PC-9 (cell line): Measurements from ENCODE around the gene TCEAL6. TPM values are rescaled to one million over a fixed set of nuclear protein-coding genes. Genes with fewer than 3 reads are reported as not detected.
"Not testable (repeated sequence)": the region's sequence is repeated elsewhere in the genome, so short reads cannot be mapped to it uniquely, and the experiment has no call there.

Experiments
- BruUV-seq: library from RNA; stranded (reverse); fragments of 400-500 nt; replicated peaks from 2 replicates; lab custom pipeline; 2021; lab: Mats Ljungman, UMichigan
- CTCF ChIA-PET: fragments of 300-600 bp; sonication (Branson Sonifier 250); formaldehyde crosslinking; loops from one replicate; lab custom pipeline; 2022; ENCODE audit warnings: antibody characterized with exemption; lab: Charles Lee
- POLR2A ChIA-PET: fragments of 300-600 bp; sonication (Branson Sonifier 250); formaldehyde crosslinking; loops from one replicate; lab custom pipeline; 2022; ENCODE audit warnings: antibody characterized with exemption; ENCODE audit not compliant: unreplicated experiment; lab: Charles Lee
- DNase-seq, 2 experiments: peaks; one replicate each; pipeline versions ENCODE4 v3.0.0 to v3.0.0-alpha.2; 2015 to 2022; ENCODE audit warnings: mixed read lengths in 1 of 2
- H2AFZ ChIP-seq: fragments of 200-600 bp; sonication (generic); 2 replicates; pipeline ENCODE4 v1.8.1; 2017; ENCODE audit warnings: antibody characterized with exemption
- H3F3A ChIP-seq: fragments of 200-600 bp; sonication (generic); 2 replicates; pipeline ENCODE4 v1.8.1; 2017; ENCODE audit warnings: antibody characterized with exemption, mild to moderate bottlenecking, low read depth; ENCODE audit not compliant: insufficient read depth
- H3K27ac ChIP-seq: fragments of 200-600 bp; sonication (generic); 2 replicates; pipeline ENCODE4 v1.6.1; 2016; ENCODE audit warnings: mixed run types
- H3K27me3 ChIP-seq: fragments of 200-600 bp; sonication (generic); 2 replicates; pipeline ENCODE4 v1.6.1; 2016; ENCODE audit warnings: low read depth, mixed run types; ENCODE audit not compliant: insufficient read depth
- H3K36me3 ChIP-seq: fragments of 200-600 bp; sonication (generic); 2 replicates; pipeline ENCODE4 v1.6.1; 2016; ENCODE audit warnings: low read depth, mixed run types
- H3K4me1 ChIP-seq: fragments of 200-600 bp; sonication (generic); replicated peaks from 2 replicates; pipeline ENCODE4 v1.6.1; 2016; ENCODE audit warnings: mixed run types; ENCODE audit not compliant: insufficient read depth
- H3K4me2 ChIP-seq: fragments of 200-600 bp; sonication (generic); 2 replicates; pipeline ENCODE4 v1.6.1; 2017; ENCODE audit warnings: mixed run types
- H3K4me3 ChIP-seq: fragments of 200-600 bp; sonication (generic); 2 replicates; pipeline ENCODE4 v1.6.1; 2016; ENCODE audit warnings: mixed run types
- H3K79me2 ChIP-seq: fragments of 200-600 bp; sonication (generic); 2 replicates; pipeline ENCODE4 v1.6.1; 2017; ENCODE audit warnings: low read depth, mixed run types
- H3K9me2 ChIP-seq: fragments of 200-600 bp; sonication (generic); 2 replicates; pipeline ENCODE4 v1.8.1; 2017; ENCODE audit warnings: mild to moderate bottlenecking; ENCODE audit not compliant: insufficient read depth
- H3K9me3 ChIP-seq: fragments of 200-600 bp; sonication (generic); 2 replicates; pipeline ENCODE4 v1.8.1; 2016; ENCODE audit warnings: low read depth; ENCODE audit not compliant: insufficient read depth
- H4K20me1 ChIP-seq: fragments of 200-600 bp; sonication (generic); 2 replicates; pipeline ENCODE4 v1.8.1; 2017; ENCODE audit not compliant: insufficient read depth
- CTCF ChIP-seq: fragments of 200-600 bp; sonication (generic); conservative IDR thresholded peaks from 2 replicates; pipeline ENCODE4 v1.6.1; 2017; ENCODE audit warnings: mixed run types, antibody characterized with exemption, mild to moderate bottlenecking, moderate library complexity
- EZH2 ChIP-seq: fragments of 200-600 bp; sonication (generic); IDR thresholded peaks from 2 replicates; pipeline ENCODE4 v1.8.0; 2017; ENCODE audit warnings: antibody characterized with exemption, low read depth
- intact Hi-C: fragments of 100-400 bp; cut with micrococcal nuclease; formaldehyde crosslinking; loops from one replicate; pipeline ENCODE4 v1.10.0; 2022; ENCODE audit not compliant: unreplicated experiment
- total RNA-seq: library from RNA; stranded (reverse); gene quantifications from 2 replicates; pipeline ENCODE4 v1.2.3, GENCODE V29; 2021

Gene TCEAL6
- total RNA-seq, 1 experiment from 2014 or later: not detected

GRCh38 chrX:102138064-102138463, 4.2 kb downstream of the TCEAL6 start:
- no TSS peak for BruUV-seq
- ChIA-PET POLR2A (no interaction called here), CTCF (no interaction called here)
- DNase-seq: no peak
- Histone ChIP-seq H3K4me2 (no peak overlapping the region), H4K20me1 (no peaks in the 10 kb centered on the region), H3K79me2 (no peaks in the 10 kb centered on the region), H2AFZ (no peak overlapping the region), H3F3A (no peaks in the 10 kb centered on the region), H3K27me3 (no peaks in the 10 kb centered on the region), H3K36me3 (no peaks in the 10 kb centered on the region), H3K9me3 (no peaks in the 10 kb centered on the region), H3K9me2 (no peaks in the 10 kb centered on the region), H3K4me1 (no peaks in the 10 kb centered on the region), H3K27ac (no peak overlapping the region), H3K4me3 (no peak overlapping the region)
- intact Hi-C loops: no loop called here
- TF ChIP-seq CTCF (no peak), EZH2 (no peak)

- Histone ChIP-seq H3K79me2 (no peaks in the 10 kb centered on the region), H3K4me2 (no peak overlapping the region), H4K20me1 (no peaks in the 10 kb centered on the region), H3K9me2 (no peaks in the 10 kb centered on the region), H3K4me1 (no peaks in the 10 kb centered on the region), H3K36me3 (no peaks in the 10 kb centered on the region), H3K4me3 (no peak overlapping the region), H2AFZ (no peak overlapping the region), H3K27ac (no peak overlapping the region), H3F3A (no peaks in the 10 kb centered on the region), H3K27me3 (no peaks in the 10 kb centered on the region), H3K9me3 (no peaks in the 10 kb centered on the region)
- ChIA-PET CTCF (no interaction called here), POLR2A (no interaction called here)
- TF ChIP-seq CTCF (peak; percentile 39), EZH2 (no peak)
- BruUV-seq: no TSS peak
- DNase-seq: no peak
- intact Hi-C loops: loop anchor here (5.0 kb wide), 1 partner anchor 733 kb away; no protein-coding TSS in a partner anchor
Measured at GRCh38 chrX:102129473-102129872, 12.8 kb downstream of the TCEAL6 start.

GRCh38 chrX:102126863-102127262, 15.4 kb downstream of the TCEAL6 start:
- intact Hi-C loops: loop anchor here (5.0 kb wide), 1 partner anchor 735 kb away; no protein-coding TSS in a partner anchor
- Histone ChIP-seq H3K4me1 (no peaks in the 10 kb centered on the region), H3K27ac (no peak overlapping the region), H3K4me3 (no peak overlapping the region), H3K9me2 (no peaks in the 10 kb centered on the region), H3F3A (no peaks in the 10 kb centered on the region), H4K20me1 (no peaks in the 10 kb centered on the region), H3K9me3 (no peaks in the 10 kb centered on the region), H3K27me3 (no peaks in the 10 kb centered on the region), H2AFZ (no peak overlapping the region), H3K79me2 (no peaks in the 10 kb centered on the region), H3K4me2 (no peak overlapping the region), H3K36me3 (no peaks in the 10 kb centered on the region)
- TF ChIP-seq CTCF: no peak
- no peak for TF ChIP-seq EZH2
- no peak for DNase-seq
- BruUV-seq: no TSS peak
- CTCF ChIA-PET: no interaction called here
- POLR2A ChIA-PET: no interaction called here

GRCh38 chrX:102126080-102126818, 16.0 kb downstream of the TCEAL6 start:
- H3F3A ChIP-seq, POLR2A ChIA-PET, H4K20me1 ChIP-seq, H3K36me3 ChIP-seq, H3K9me2 ChIP-seq, CTCF ChIA-PET, H3K27me3 ChIP-seq, H3K4me3 ChIP-seq, H3K27ac ChIP-seq, H3K9me3 ChIP-seq, BruUV-seq, H2AFZ ChIP-seq, H3K4me1 ChIP-seq, H3K79me2 ChIP-seq, DNase-seq, H3K4me2 ChIP-seq: not testable (repeated sequence)
- intact Hi-C loops: loop anchor here (5.0 kb wide), 1 partner anchor 736 kb away; no protein-coding TSS in a partner anchor

- H3K27ac ChIP-seq, BruUV-seq: not testable (repeated sequence)
Measured at GRCh38 chrX:102125436-102125835, 16.8 kb downstream of the TCEAL6 start, which contains the start of gene TCEAL2. TCEAL2 (plus strand) TSS chrX:102125679; CDS start chrX:102126831, 1,152 bp downstream.

More at GRCh38 chrX:102125436-102125835, 16.8 kb downstream of the TCEAL6 start, which contains the start of gene TCEAL2:
- intact Hi-C loops: loop anchor here (5.0 kb wide), 1 partner anchor 737 kb away; no protein-coding TSS in a partner anchor
- H3K27me3 ChIP-seq, H3K36me3 ChIP-seq, POLR2A ChIA-PET, CTCF ChIA-PET, H3K9me3 ChIP-seq, H3K4me1 ChIP-seq, H3K9me2 ChIP-seq, H4K20me1 ChIP-seq, H3K4me2 ChIP-seq, H3F3A ChIP-seq, H3K4me3 ChIP-seq, H2AFZ ChIP-seq, H3K79me2 ChIP-seq, DNase-seq: not testable (repeated sequence)
